Measurements from ENCODE around the gene SEPTIN5. TPM values are rescaled to one million over a fixed set of nuclear protein-coding genes. Genes with fewer than 3 reads are reported as not detected.

The SEPTIN5 gene
- polyA plus RNA-seq, 2 of the 4 experiments (the other 2 are of a cell fraction), result 4.6 to 12.6 TPM

DNA sequence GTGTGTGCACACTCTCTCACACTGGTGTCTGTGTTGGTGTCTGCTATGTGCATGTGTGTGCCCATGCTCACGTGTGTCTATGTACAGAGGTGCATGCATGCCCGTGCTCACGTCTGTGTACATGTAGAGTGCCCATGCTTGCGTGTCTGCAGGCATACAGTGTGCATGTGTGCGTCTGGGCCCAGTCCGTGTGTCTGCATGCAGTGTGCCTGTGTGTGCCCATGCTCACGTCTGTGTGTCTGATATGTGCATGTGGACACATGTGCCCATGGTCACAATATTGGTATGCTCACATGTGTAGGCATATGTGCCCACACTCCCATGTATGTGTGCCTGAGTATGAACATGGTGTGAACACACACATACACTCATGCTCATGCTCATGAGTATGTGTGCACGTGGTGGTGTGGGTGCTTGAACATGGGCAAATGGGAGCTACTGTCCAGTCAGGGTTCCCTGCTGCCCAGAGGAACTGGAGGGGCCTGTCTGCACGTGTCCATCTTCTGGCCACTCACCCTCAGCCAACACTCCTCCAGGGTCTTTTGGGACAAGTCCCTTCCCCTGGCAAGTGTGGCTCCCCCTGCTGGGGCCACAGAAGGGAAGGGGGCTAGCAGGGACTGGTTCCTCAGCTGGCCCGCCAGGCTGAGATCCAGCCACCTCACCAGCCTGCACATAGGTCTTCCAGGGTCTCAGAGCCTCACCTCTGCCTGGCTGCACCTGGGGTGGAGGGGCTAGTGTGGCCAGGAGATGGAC is 39.0 kb downstream of the SEPTIN5 start:
- no peaks in the 10 kb centered on the region for H3K9me3 ChIP-seq
- no peak overlapping the region for H3K27ac ChIP-seq
- POLR2A ChIA-PET, result no interaction called here
- ATAC-seq, result no peak
- 82% methylated on average over 7 of the region's 10 CpGs for WGBS (ENCODE audit: missing lambda C conversion rate)
- no peak for TF ChIP-seq PHF8 (IDR thresholded peaks at IDR 0.05; ENCODE audit: borderline replicate concordance, low read depth)
- TF ChIP-seq, protein P1, sequence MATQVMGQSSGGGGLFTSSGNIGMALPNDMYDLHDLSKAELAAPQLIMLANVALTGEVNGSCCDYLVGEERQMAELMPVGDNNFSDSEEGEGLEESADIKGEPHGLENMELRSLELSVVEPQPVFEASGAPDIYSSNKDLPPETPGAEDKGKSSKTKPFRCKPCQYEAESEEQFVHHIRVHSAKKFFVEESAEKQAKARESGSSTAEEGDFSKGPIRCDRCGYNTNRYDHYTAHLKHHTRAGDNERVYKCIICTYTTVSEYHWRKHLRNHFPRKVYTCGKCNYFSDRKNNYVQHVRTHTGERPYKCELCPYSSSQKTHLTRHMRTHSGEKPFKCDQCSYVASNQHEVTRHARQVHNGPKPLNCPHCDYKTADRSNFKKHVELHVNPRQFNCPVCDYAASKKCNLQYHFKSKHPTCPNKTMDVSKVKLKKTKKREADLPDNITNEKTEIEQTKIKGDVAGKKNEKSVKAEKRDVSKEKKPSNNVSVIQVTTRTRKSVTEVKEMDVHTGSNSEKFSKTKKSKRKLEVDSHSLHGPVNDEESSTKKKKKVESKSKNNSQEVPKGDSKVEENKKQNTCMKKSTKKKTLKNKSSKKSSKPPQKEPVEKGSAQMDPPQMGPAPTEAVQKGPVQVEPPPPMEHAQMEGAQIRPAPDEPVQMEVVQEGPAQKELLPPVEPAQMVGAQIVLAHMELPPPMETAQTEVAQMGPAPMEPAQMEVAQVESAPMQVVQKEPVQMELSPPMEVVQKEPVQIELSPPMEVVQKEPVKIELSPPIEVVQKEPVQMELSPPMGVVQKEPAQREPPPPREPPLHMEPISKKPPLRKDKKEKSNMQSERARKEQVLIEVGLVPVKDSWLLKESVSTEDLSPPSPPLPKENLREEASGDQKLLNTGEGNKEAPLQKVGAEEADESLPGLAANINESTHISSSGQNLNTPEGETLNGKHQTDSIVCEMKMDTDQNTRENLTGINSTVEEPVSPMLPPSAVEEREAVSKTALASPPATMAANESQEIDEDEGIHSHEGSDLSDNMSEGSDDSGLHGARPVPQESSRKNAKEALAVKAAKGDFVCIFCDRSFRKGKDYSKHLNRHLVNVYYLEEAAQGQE (IDR thresholded peaks at IDR 0.05), result no peak
- CTCF ChIA-PET, result interaction anchor here (0.8 to 6.0 kb wide), 3 partner anchors 11 to 195 kb away, joined by 3 to 44 read pairs (median 5); no protein-coding TSS in a partner anchor
- no peak overlapping the region for H3K4me3 ChIP-seq
- H3K4me2 ChIP-seq, result no peak overlapping the region
- DNase-seq (ENCODE audit: low read depth in 1 of 2, low spot score in 1 of 2), result no peak
- FAIRE-seq, result no peak
- H3K4me1 ChIP-seq, result peaks cover 23% of the 10 kb centered on the region

DNA sequence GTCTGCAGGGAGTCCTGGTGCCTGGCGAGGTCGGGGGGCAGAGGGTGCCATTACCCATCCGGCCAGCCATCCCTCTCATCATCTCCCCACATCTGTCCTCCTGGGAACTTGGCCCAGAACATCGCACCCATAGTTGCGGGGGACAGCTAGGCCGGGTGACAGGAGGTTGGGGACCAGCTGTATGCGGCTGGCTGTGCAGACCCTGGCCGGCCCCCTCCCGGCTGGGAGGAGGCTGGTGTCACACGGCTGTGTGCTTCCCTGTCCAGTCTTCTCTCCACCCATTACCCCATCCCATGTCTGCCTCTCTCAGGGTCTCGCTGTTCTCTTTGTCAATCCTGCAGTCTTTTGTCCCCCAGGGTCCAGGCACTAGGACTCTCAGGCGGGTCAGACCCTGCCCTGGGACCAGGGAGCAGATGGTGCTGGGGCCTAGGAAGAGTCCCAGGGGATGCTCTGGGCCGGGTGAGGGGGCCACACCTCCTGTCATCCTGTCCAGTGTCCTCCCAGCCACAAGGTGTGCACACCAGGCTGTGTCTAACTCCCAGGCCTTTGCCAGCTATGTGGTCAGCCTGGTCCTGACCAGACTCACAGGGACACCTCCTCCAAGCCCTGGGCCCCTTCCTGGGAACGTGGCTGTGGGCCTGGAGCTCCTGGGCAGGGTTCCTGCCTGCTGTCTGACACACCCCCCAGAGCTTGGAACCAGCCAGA is 39.8 kb downstream of the SEPTIN5 start:
- no peak for ATAC-seq
- FAIRE-seq, result no peak
- H3K9me3 ChIP-seq, result no peaks in the 10 kb centered on the region
- H3K4me1 ChIP-seq, result peaks cover 23% of the 10 kb centered on the region
- POLR2A ChIA-PET, result no interaction called here
- H3K4me3 ChIP-seq, result no peak overlapping the region
- CTCF ChIA-PET, result interaction anchor here (0.8 to 6.2 kb wide), 4 partner anchors 23 to 194 kb away, joined by 3 to 62 read pairs (median 24); no protein-coding TSS in a partner anchor
- H3K4me2 ChIP-seq, result no peak overlapping the region
- TF ChIP-seq EHF (CRISPR knock-in tag; IDR thresholded peaks at IDR 0.05) (no peak), HOXB13 (CRISPR knock-in tag; IDR thresholded peaks at IDR 0.05; ENCODE audit: low read depth) (no peak), CHD2 (IDR thresholded peaks at IDR 0.05; ENCODE audit: low read length, partially characterized antibody) (no peak), CBX8 (IDR thresholded peaks at IDR 0.05) (no peak), FOXS1 (CRISPR knock-in tag; IDR thresholded peaks at IDR 0.05) (no peak), ZNF302 (CRISPR knock-in tag; IDR thresholded peaks at IDR 0.05) (no peak), SMC3 (IDR thresholded peaks at IDR 0.05) (no peak), HOXA7 (CRISPR knock-in tag; IDR thresholded peaks at IDR 0.05) (no peak), HOXB5 (CRISPR knock-in tag; IDR thresholded peaks at IDR 0.05) (no peak), KDM5A (IDR thresholded peaks at IDR 0.05) (no peak), EP300 (IDR thresholded peaks at IDR 0.05) (no peak), RFX5 (IDR thresholded peaks at IDR 0.05) (no peak), FOSL2 (IDR thresholded peaks at IDR 0.05) (no peak), FOSL2 (CRISPR knock-in tag; IDR thresholded peaks at IDR 0.05) (no peak), RARB (CRISPR knock-in tag; IDR thresholded peaks at IDR 0.05) (no peak), RAD21 (conservative IDR thresholded peaks at IDR 0.05 in 1 of 2, IDR thresholded peaks at IDR 0.05 in 1 of 2) (no peak)
- TF ChIP-seq, protein P2, sequence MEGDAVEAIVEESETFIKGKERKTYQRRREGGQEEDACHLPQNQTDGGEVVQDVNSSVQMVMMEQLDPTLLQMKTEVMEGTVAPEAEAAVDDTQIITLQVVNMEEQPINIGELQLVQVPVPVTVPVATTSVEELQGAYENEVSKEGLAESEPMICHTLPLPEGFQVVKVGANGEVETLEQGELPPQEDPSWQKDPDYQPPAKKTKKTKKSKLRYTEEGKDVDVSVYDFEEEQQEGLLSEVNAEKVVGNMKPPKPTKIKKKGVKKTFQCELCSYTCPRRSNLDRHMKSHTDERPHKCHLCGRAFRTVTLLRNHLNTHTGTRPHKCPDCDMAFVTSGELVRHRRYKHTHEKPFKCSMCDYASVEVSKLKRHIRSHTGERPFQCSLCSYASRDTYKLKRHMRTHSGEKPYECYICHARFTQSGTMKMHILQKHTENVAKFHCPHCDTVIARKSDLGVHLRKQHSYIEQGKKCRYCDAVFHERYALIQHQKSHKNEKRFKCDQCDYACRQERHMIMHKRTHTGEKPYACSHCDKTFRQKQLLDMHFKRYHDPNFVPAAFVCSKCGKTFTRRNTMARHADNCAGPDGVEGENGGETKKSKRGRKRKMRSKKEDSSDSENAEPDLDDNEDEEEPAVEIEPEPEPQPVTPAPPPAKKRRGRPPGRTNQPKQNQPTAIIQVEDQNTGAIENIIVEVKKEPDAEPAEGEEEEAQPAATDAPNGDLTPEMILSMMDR (IDR thresholded peaks at IDR 0.05), result no peak
- TF ChIP-seq, protein P3, sequence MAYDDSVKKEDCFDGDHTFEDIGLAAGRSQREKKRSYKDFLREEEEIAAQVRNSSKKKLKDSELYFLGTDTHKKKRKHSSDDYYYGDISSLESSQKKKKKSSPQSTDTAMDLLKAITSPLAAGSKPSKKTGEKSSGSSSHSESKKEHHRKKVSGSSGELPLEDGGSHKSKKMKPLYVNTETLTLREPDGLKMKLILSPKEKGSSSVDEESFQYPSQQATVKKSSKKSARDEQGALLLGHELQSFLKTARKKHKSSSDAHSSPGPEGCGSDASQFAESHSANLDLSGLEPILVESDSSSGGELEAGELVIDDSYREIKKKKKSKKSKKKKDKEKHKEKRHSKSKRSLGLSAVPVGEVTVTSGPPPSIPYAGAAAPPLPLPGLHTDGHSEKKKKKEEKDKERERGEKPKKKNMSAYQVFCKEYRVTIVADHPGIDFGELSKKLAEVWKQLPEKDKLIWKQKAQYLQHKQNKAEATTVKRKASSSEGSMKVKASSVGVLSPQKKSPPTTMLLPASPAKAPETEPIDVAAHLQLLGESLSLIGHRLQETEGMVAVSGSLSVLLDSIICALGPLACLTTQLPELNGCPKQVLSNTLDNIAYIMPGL (CRISPR knock-in tag; IDR thresholded peaks at IDR 0.05; ENCODE audit: borderline replicate concordance), result no peak
- 82% methylated on average over 9 of the region's 14 CpGs for WGBS (ENCODE audit: missing lambda C conversion rate)
- H3K27ac ChIP-seq, result no peak overlapping the region
- DNase-seq (ENCODE audit: low read depth in 1 of 2, low spot score in 1 of 2), result no peak

Data from A549 (cell line).